Measurements from ENCODE around the gene MRPS17.

DNA sequence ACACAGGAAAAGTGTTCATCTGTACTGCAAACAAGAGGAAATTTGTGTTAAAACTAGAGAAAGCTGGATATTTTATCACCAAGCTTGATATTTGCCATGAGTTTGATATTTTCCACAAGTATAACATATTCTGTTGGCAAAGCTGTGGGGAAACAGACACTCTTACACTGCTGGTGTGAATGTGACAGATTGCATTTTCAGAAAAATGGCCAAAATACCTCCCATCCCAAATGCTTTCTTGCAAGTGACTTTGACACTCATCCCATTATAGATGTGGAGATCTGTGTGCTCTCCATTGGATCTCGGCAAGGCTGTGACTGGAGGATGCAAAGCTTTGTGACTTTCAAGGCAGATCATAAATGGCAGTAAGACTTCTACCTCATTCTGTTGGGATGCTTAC is 33.9 kb upstream of the MRPS17 start:
- TF ChIP-seq GATA3 (IDR thresholded peaks at IDR 0.05; ENCODE audit: low read depth, low read length) (no peak), GATA2 (IDR thresholded peaks at IDR 0.05; ENCODE audit: low read depth, low read length) (no peak)

All from SH-SY5Y (cell line).